HUES48 (cell line): ENCODE measurements around the gene FARP2.
A peak's percentile ranks its signal among the peaks of the same experiment; 100 is the strongest.

ENCODE experiments used
- H3K27ac ChIP-seq: one replicate; pipeline ENCODE4 v1.7.0; 2013; ENCODE audit warnings: low read depth, low read length, inconsistent platforms
- H3K27me3 ChIP-seq: 2 replicates; pipeline ENCODE4 v1.6.1; 2013; ENCODE audit warnings: mild to moderate bottlenecking, low read length; ENCODE audit not compliant: control insufficient read depth, insufficient read depth
- H3K36me3 ChIP-seq: 2 replicates; pipeline ENCODE4 v1.6.1; 2013; ENCODE audit warnings: low read length; ENCODE audit not compliant: control insufficient read depth, insufficient read depth
- H3K4me1 ChIP-seq: 2 replicates; pipeline ENCODE4 v1.6.1; 2013; ENCODE audit warnings: mild to moderate bottlenecking, low read length; ENCODE audit not compliant: control insufficient read depth, insufficient read depth
- H3K4me3 ChIP-seq: 2 replicates; pipeline ENCODE4 v1.5.1; 2013; ENCODE audit warnings: mild to moderate bottlenecking, low read depth, low read length
- H3K9ac ChIP-seq: 2 replicates; pipeline ENCODE4 v1.6.1; 2013; ENCODE audit warnings: mild to moderate bottlenecking, low read depth, low read length, moderate library complexity
- H3K9me3 ChIP-seq: 2 replicates; pipeline ENCODE4 v1.6.1; 2013; ENCODE audit warnings: low read length; ENCODE audit not compliant: control insufficient read depth, insufficient read depth

The FARP2 gene

GRCh38 chr2:241352227-241352626 lies 3.9 kb upstream of the FARP2 start:
- H3K4me1 ChIP-seq, result peaks cover 11% of the 10 kb centered on the region
- H3K4me3 ChIP-seq, result no peak overlapping the region
- H3K27ac ChIP-seq, result no peak overlapping the region
- H3K9me3 ChIP-seq, result no peaks in the 10 kb centered on the region
- H3K36me3 ChIP-seq, result peaks cover 71% of the 10 kb centered on the region
- H3K27me3 ChIP-seq, result no peaks in the 10 kb centered on the region
- no peak overlapping the region for H3K9ac ChIP-seq

DNA sequence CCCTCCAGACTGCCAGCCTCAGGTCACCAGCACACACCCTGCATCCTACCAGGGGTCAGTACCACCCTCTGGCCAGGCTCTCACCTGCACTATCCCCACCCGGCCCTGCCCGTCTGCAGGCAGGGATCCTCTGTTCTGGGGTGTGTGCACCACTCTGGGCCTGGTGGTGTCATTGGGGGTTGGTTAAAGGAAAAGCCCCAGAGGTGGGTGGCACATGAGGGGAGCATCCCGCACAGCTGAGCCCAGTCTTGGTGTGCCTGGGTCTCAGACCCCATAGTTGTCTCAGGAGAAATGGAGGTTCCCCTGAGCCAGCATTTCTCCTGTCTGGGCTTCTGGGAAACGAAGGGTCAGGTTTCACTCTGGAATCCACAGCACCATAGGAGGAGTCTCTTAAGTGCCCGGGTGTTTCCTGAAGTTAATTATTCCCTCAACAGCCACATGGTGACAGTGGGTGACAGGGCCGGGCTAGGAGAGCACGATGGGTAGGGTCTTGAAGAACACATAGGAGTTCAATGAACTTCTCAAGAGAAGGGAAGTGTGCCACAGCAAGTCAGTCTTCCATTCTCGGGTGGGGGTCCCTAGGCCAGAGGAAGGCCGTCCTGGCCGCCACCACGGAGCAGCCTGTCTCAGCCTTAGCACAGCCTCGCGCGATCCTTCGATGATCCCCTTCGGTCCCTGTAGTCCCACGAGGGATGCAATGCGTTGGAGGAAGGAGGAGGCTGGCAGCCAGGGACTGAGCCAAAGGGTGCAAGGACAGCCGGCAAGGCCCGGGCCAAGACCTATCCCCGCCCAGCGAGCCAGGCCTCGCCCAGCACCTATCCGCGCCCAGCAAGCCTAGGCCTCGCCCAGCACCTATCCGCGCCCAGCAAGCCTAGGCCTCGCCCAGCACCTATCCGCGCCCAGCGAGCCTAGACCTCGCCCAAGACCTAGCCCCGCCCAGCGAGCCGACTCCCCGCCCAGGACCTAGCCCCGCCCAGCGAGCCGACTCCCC lies 1.1 kb upstream of the FARP2 start:
- H3K4me3 ChIP-seq, result peak overlapping the region; percentile 51

DNA sequence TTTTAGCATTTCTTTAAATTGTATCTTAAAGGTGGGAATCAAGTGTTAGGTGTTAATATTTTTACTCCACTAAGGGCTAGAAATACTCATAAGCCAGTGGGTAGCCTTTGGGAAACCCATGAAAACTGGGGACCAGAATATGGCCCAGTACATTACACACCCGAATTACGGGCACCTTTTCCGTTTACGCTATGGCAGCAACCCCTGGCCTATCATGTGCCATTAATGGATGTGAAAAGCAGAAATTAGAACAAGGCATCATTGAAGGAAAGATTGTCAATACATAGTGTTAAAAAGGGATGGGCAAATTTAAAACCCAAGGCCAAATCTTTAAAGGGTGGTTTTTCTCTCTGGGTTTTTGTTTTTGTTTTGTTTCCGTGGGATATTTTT lies 781 bp downstream of the FARP2 start:
- Histone ChIP-seq H3K4me3 (peak overlapping the region; percentile 83), H3K36me3 (peaks cover 27% of the 10 kb centered on the region), H3K27ac (no peak overlapping the region), H3K9ac (peak overlapping the region; percentile 51; the same call in 1 of the 2 replicates), H3K27me3 (no peaks in the 10 kb centered on the region), H3K4me1 (peaks cover 23% of the 10 kb centered on the region), H3K9me3 (no peaks in the 10 kb centered on the region)

More for the DNA sequence above, 1.1 kb upstream of the FARP2 start:
- peaks cover 15% of the 10 kb centered on the region for H3K4me1 ChIP-seq
- H3K9ac ChIP-seq, result peak overlapping the region; percentile 14; the same call in 1 of the 2 replicates
- H3K36me3 ChIP-seq, result peaks cover 46% of the 10 kb centered on the region
- no peaks in the 10 kb centered on the region for H3K27me3 ChIP-seq
- peak overlapping the region; percentile 92 for H3K27ac ChIP-seq
- H3K9me3 ChIP-seq, result no peaks in the 10 kb centered on the region

- H3K27me3 ChIP-seq, result no peaks in the 10 kb centered on the region
- no peaks in the 10 kb centered on the region for H3K9me3 ChIP-seq
- no peak overlapping the region for H3K9ac ChIP-seq
- no peak overlapping the region for H3K27ac ChIP-seq
- peaks cover 20% of the 10 kb centered on the region for H3K36me3 ChIP-seq
- H3K4me1 ChIP-seq, result peaks cover 23% of the 10 kb centered on the region
- peak overlapping the region; percentile 83 for H3K4me3 ChIP-seq
Measured at GRCh38 chr2:241357531-241357930, 1.4 kb downstream of the FARP2 start.

DNA sequence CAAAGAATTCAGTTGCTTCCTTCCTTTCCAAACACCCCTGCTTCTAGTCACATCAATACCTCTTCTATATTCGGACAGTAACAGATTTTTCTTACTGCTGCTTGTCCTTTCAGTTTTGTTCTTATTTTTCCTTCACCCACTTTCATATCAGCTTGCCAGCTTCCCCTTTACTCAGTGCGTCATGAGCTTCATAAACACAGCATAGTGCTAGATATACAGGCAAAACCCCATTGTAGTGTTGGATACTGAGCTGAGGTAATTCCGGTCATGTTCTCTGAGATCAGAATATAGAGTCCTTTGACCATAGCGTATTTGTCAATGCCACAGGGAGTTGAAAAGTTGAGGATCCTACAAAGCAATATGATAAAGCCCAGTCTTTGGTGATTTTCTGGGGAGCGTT lies 2.4 kb downstream of the FARP2 start:
- no peak overlapping the region for H3K4me3 ChIP-seq
- H3K27ac ChIP-seq, result no peak overlapping the region
- no peak overlapping the region for H3K9ac ChIP-seq
- H3K4me1 ChIP-seq, result peaks cover 28% of the 10 kb centered on the region
- peaks cover 11% of the 10 kb centered on the region for H3K36me3 ChIP-seq
- H3K9me3 ChIP-seq, result no peaks in the 10 kb centered on the region
- no peaks in the 10 kb centered on the region for H3K27me3 ChIP-seq

DNA sequence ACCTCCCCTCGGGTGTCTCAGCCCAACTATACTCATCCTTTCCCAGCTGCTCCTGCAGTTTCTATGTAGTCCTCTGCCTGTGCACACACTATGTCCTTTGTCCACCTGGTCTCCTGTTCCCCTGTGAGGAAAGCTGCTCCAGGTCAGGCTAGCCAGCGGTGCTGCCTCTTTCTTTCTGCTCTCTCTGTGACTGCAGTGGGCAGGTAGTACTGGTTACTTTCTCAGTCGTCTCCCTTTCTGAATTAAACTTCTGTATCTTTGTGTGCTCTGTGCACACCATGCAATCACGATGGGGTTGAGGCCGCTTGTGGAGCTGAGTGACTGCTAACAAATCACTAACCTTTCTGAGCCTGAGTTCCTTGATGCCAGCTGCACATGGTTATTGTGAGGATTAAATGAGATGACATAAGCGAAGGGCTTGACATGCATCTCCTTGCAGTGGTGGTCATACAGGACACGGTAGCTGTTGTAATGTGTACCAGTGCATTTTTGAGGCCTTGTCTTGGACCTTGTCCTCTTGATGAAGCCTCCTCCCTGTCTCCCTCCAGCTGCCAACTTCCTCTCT lies 3.5 kb downstream of the FARP2 start:
- Histone ChIP-seq H3K4me1 (peaks cover 25% of the 10 kb centered on the region), H3K27ac (no peak overlapping the region), H3K9me3 (no peaks in the 10 kb centered on the region), H3K9ac (no peak overlapping the region), H3K27me3 (no peaks in the 10 kb centered on the region), H3K36me3 (0 out of 2 replicates have a peak, but pooled peaks cover 2% of the 10 kb centered on the region), H3K4me3 (no peak overlapping the region)

DNA sequence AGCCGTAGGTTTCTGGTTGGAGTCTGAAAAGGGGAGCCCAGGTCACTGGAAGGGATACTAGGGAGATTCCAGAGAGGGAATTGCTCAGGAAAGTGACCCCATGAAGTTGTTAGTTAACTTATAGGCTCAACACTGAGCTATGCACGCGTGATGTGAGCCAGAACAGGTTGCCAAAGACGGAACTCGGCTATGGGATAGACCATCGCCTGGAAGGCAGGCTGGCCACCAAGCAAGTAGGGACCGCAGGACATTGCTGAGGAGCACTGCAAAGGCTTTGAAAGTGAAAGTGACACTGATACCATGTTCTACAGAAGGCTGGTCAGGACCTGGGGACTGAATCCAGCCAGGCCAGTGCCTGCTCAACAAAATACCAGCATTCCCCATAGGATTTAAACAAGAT lies 7.3 kb downstream of the FARP2 start:
- Histone ChIP-seq H3K4me1 (peaks cover 38% of the 10 kb centered on the region), H3K9ac (no peak overlapping the region), H3K9me3 (no peaks in the 10 kb centered on the region), H3K4me3 (no peak overlapping the region), H3K27me3 (no peaks in the 10 kb centered on the region), H3K36me3 (0 out of 2 replicates have a peak, but pooled peaks cover 2% of the 10 kb centered on the region), H3K27ac (peak overlapping the region; percentile 56)

GRCh38 chr2:241364781-241365180 lies 8.7 kb downstream of the FARP2 start:
- Histone ChIP-seq H3K4me3 (no peak overlapping the region), H3K27me3 (no peaks in the 10 kb centered on the region), H3K4me1 (peaks cover 39% of the 10 kb centered on the region)

GRCh38 chr2:241366678-241367077 lies 10.6 kb downstream of the FARP2 start:
- Histone ChIP-seq H3K9ac (no peak overlapping the region), H3K27me3 (no peaks in the 10 kb centered on the region), H3K4me1 (peaks cover 31% of the 10 kb centered on the region), H3K27ac (peak overlapping the region; percentile 47), H3K36me3 (0 out of 2 replicates have a peak, but pooled peaks cover 2% of the 10 kb centered on the region), H3K4me3 (no peak overlapping the region), H3K9me3 (no peaks in the 10 kb centered on the region)

More at GRCh38 chr2:241364781-241365180, 8.7 kb downstream of the FARP2 start:
- Histone ChIP-seq H3K36me3 (0 out of 2 replicates have a peak, but pooled peaks cover 2% of the 10 kb centered on the region), H3K27ac (no peak overlapping the region), H3K9me3 (no peaks in the 10 kb centered on the region), H3K9ac (no peak overlapping the region)

GRCh38 chr2:241368643-241369042 lies 12.6 kb downstream of the FARP2 start:
- Histone ChIP-seq H3K27me3 (no peaks in the 10 kb centered on the region), H3K27ac (no peak overlapping the region), H3K36me3 (peaks cover 7% of the 10 kb centered on the region; the same call in 1 of the 2 replicates), H3K4me3 (no peak overlapping the region), H3K9ac (no peak overlapping the region), H3K4me1 (peaks cover 25% of the 10 kb centered on the region), H3K9me3 (no peaks in the 10 kb centered on the region)
